ENCODE measurements around the gene PDXDC1.
"Not testable (repeated sequence)": the region's sequence is repeated elsewhere in the genome, so short reads cannot be mapped to it uniquely, and the experiment has no call there.

The PDXDC1 gene

GRCh38 chr16:15041271-15042004 lies 66.6 kb downstream of the PDXDC1 start:
- no peak for DNase-seq

DNA sequence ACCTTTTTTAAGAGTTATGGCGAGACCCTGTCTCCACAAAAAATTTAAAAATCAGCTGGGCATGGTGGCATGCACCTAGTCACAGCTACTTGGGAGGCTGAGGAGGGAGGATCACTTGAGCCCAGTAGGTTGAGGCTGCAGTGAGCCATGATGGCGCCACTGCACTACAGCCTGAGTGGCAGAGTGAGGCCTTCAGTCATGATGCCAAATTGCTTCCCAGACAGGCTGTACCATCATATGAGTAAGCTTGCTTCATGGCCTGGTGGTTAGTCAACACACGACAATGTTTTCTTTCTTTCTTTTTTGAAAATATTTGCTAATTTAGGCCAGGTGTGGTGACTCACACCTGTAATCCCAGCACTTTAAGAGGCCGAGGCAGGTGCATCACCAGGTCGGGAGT lies 68.5 kb downstream of the PDXDC1 start:
- no peak for DNase-seq

DNA sequence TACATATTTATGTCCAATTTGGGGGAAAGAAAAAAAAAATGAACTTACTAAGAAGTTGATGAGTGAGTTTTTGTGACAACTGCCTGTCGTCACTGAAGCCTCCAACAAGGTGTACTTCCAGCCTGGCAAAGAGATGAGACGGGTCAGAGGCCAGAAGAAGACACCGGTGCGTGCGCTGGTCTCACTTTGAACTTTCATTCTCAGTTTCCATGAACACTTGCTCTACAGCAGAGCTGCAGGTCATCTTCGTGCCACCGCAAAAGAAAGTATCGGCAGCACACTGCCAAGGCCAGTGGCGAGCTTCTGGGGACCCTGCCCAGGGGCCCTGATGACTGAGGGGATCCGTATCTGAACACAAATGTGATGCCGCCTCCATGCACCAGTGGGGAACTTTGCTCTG lies 69.5 kb downstream of the PDXDC1 start:
- DNase-seq: no peak

DNA sequence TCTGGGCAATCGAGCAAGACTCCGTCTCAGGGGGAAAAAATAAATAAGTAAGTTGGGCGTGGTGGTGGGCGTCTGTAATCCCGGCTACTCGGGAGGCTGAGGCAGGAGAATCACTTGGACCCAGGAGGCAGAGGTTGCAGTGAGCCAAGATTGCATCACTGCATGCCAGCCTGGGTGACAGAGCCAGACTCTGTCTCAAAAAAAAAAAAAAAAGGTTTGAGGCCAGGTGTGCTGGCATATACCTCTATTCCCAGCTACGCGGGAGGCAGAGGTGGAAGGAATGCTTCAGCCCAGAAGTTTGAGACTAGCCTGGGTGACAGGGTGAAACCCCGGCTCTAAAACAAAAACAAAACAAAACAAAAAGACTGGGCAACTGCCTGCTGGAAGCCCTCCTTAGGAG lies 70.4 kb downstream of the PDXDC1 start:
- not testable (repeated sequence) for DNase-seq

GRCh38 chr16:15046692-15047376 lies 72.0 kb downstream of the PDXDC1 start:
- DNase-seq: no peak

GRCh38 chr16:15049581-15050180 lies 74.9 kb downstream of the PDXDC1 start:
- no peak for DNase-seq

- DNase-seq: not testable (repeated sequence)
Observed at GRCh38 chr16:15050440-15050839, 75.6 kb downstream of the PDXDC1 start.

DNA sequence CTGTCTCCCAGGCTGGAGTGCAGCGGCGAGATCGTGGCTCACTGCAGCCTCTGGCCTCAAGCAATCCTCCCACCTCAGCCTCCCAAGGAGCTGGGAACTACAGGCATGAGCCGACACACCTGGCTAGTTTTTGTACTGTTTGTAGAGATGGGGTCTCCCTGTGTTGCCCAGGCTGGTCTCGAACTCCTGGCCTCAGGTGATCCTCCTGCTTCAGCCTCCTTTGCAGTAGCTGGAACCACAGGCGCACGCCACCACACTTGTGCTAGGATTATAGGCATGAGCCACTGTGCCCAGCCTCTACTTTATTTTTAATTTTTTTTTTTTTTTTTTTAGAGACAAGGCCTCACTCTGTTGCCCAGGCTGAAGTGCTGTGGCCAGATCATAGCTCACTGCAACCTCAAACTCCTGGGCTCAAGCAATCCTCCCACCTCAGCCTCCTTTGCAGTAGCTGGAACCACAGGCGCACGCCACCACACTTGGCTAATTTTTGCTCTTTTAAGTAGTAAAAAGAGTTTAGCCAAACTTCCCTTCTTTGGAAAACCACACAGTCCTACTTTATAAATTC lies 76.6 kb downstream of the PDXDC1 start:
- no peak for DNase-seq

- DNase-seq: no peak
Observed at GRCh38 chr16:15052747-15053476, 78.1 kb downstream of the PDXDC1 start.

DNA sequence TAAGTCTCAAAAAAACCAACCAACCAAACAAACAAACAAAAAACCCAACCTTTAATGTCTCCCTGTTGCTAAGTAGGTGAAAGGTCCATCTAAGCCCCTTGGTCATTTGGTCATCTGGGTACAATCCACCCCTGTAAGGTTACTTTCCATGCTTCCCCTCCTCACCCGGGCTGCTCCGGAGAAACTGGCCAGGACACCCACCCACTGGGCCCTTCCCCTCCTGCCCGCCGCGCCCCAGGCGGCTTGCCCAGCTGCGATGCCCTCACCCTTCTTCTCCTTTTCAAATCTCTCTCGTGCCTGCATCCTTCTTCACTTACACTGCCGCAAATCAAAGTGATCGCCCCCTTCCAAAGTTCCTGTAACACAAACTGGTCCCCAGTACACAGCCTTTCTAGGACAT lies 79.1 kb downstream of the PDXDC1 start:
- DNase-seq: no peak

DNA sequence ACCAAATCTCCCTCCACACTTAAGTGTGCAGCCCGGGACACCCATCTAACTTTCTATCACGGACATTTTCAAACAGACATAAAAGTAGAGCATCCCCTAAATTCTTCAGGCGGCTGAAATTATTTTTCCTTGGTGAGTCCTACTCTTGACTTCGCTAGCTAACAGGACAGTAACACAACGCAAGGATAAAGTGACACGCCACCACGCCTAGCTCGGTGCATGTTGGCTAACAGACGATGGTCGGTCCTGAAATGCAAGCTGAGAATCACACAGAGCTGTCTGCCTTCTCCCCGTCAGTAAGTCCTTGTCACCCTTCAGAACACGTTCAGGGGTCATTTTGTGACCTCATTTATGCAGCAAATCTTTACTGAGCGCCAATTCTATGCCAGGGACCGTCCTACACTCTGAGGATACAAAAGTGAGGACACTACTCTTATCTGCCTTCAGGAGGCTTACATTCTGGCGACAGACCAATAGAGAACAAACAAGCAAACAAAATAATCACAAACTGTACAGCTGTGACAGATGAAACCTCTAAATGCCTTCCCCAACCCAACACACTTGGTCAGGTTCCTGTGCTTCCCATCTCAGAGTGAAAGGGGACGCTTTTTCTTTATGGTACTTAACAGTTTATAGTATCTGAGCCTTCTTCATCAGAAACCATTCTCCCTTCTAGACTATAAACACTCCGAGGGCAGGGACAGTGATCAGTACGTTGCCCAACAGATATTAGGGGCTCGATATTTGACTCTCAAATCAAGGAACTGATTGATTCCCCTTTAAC lies 79.7 kb downstream of the PDXDC1 start:
- no peak for DNase-seq

- DNase-seq: peak; percentile 51
Observed at GRCh38 chr16:15055141-15056053, 80.6 kb downstream of the PDXDC1 start.

DNA sequence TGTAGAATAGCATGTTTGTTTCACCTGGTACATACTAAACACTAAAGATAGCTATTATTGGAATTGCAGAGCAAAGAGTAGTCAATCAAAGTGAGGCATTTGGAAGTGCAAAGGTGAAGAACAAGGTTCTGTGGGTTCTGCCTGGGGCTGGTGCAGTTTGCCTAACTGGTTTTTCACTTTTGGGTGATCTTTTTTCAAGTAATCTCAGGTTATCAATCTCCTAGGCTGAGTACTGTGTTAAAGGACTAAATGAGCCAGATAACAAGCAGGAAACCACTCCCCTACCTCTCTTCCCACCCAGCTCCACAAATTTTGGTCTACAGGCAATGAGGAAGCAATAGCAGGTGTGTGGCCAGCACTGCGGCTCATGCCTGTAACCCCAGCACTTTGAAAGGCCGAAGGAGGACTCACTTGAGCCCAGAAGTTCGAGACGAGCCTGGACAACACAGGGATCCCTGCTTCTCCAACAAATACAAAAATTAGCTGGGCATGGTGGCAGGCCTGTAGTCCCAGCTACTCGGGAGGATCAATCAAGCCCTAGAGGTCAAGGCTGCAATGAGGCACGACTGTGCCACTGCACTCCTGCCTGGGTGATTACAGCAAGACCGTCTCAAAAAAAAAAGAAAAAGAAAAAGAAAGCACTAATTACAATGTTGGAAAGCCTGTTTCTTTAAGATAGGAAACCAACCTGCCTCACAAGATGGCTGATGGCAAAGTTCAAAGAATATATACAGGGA lies 83.0 kb downstream of the PDXDC1 start:
- DNase-seq: no peak

DNA sequence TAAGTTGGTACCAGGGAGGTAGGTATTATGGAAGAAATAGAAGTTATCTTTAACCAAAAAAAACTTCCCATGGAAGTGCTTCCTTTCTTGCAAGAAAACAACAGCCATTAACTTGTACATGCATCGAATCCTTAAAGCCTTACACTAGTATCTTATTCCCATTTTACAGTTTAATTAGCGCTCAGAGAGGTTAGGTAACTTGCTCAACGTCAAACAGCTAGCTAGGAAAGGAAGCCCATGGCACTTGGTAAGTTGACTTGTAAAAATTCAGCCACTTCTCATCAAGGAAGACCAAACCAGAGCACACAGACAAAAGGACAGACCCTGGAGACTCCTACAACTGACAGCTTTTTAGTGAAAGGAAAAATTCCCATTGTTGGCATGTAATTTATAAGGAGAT lies 84.5 kb downstream of the PDXDC1 start:
- DNase-seq: no peak

DNA sequence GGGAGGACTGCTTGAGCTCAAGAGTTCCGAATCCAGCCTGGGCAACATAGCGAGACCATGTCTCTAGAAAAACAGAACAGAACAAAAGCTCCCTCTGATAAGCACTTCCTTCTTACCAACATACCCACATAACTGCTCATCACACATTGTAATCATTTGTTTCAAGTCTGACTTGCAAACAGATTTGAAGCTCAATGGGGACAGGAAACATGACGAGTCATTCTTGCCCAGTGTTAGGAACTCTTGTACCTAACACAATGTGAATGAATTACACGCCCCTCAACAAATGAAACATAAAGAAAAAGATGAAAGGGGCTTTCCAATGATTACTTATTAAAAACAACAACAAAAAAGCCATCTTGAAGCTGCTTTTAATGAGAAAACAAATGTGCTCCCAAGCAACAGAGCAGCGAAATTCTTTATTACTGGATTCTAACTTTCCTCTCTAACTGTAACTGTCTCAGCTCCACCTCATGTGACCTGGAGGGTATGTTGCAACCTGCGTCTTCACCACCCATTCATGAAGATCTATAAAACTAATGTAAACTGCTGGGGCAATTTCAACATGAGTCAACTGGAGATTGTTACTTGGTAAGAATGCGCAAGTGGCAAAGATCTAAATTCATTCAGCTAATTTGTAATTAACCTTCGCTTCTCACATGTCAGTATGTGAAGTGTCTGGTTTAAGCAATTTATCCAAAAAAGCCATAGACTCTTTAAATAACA lies 87.4 kb downstream of the PDXDC1 start:
- not testable (repeated sequence) for DNase-seq

DNA sequence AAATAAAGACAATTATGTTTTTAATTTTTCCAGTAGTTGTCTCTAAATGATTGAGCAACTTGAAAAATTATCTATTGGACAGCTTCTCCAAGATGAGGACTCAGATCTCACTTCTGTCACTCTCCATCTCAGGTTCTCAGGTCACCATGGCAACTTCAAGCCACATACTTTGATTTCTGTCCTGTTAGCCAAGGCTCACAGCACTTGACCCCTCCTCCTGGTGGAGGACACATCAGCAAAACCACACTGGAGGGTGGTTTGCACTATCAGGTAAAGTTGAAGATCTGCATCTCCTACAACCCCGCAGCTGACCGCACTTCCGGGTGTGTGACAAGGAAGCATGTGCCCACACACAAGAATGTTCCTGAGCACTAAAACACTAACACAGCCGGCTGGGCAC lies 91.1 kb downstream of the PDXDC1 start:
- not testable (repeated sequence) for DNase-seq

- not testable (repeated sequence) for DNase-seq
Observed at GRCh38 chr16:15066690-15067089, 91.9 kb downstream of the PDXDC1 start.

- DNase-seq: not testable (repeated sequence)
Observed at GRCh38 chr16:15071013-15071412, 96.2 kb downstream of the PDXDC1 start.

GRCh38 chr16:15071916-15072769 lies 97.3 kb downstream of the PDXDC1 start:
- not testable (repeated sequence) for DNase-seq

Measured in stimulated activated CD4-positive, alpha-beta T cell treated with anti-CD3 and anti-CD28 coated beads, Interleukin-1b, Interleukin-23, amount 100 ng/mL, for 48 hours (primary cell).